ENCODE measurements around the gene ASF1B.

- no peak for TF ChIP-seq CTCF (IDR thresholded peaks at IDR 0.05; ENCODE audit: insufficient read depth, low read length, poor library complexity, severe bottlenecking)
- TF ChIP-seq EZH2phosphoT487 (conservative IDR thresholded peaks at IDR 0.05; ENCODE audit: low read length), result no peak
These were observed 29.8 kb upstream of the ASF1B start for GRCh38 chr19:14165990-14166830.
